Hippocampal formation (tissue), 2 donors: ENCODE data around the gene ETS1.

ENCODE experiments used
- DNase-seq, 2 donors: peaks; one replicate each; lab custom pipeline; 2025; lab: John Stamatoyannopoulos, UW

Gene ETS1

DNA sequence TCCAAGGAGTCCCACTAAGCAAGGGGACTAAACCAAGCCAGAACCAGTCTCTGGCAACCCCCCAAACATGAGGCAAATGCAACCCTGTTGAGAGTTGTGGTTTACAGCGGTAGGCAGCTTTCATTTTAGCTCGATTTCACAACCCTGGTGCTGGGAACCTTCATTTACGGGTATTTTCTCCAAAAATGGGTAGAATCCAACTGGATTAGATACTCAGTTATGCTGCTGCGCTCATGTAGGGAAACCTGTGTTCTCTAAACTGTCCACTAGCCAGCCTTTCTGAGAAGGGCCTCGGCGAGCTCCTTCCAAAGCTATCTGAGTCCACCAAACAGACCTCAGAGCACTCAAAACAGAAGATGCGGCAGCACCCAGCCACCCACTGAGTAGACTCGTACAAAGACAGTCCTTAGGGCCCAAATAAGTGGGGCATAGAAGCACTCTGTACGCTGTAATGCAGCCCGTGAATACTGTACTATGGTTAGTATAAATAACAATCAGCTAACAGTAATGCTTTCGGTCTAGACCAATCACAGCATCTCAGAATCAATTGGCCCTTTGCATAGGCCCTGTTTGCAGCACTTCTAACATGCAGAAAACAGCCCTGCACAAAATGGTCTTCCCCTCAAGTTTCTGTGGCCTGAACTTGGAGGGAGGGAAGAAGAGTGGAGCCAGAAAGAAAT, 104.7 kb downstream of the ETS1 start:
- DNase-seq = no peak

DNA sequence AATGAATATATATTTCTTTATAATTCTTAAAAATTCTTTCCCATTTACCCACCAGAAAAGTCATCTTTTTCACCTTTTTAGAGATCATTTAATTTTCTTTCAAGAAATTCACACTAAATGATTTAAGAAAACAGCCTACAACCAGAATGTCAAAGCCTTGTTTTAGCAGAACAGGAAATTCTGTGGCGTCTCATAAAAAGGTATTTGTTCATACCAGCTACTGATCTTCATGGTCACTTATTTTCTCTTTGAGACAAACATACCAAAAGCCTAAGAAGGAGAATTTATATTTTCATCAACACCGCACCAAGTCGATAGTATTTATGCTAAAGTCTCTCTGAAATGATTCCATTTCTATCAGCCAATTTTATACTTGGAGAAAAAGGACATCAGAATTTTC, 105.3 kb downstream of the ETS1 start:
- DNase-seq = no peak

DNA sequence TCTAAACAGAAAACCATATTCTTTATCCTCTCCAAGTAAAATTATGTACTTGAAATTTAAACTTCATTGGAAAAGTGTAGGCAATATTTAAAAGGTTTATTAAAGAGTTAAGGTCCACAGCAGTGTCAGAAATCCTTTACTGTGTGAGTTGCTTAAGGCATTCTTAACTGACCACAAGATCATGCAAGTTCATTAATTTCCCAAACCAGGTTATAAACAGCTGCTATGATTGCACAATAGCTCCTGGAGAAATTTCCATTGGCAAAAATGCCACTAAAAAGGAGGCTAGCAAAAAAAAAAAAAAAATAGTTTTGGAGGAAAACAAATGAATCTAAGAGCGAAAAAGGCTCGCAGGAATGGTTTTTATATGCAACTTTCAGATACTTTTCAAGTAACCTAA, 106.2 kb downstream of the ETS1 start:
- DNase-seq = no peak

DNA sequence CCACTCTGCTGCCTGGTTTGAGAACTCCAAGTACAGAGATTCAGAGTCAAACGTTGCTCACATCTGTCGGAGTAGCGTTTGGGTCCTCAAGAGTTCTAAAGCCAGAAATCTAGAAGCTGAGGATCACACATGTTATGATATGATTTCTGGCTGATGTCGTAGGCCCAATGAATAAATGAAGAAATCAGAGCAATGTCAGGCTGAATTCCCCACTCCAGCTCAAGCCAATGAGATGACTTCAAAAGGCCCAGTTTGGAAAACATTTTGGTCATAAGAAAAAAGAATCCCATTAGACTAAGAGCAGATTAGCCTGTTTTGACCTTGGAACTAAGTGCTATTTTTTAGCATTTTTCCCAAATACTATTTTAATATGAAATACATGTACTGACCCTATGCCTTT, 106.7 kb downstream of the ETS1 start:
- DNase-seq = no peak

DNA sequence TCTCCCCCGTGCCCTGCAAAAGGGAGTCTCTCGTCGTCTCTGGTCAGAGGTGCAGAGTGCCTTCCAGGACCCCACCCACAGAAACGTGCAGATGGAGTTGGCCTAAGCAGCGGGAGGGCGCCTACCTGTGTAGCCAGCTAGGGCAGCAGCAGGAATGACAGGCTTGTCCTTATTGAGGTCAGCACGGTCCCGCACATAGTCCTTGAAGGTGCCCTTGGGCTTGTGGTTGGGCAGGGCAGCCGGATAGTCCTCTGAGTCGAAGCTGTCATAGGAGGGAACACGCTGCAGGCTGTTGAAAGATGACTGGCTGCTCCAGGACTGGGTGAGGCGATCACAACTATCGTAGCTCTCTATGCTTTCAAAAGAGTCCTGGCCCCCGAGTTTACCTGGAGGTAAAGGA, 107.3 kb downstream of the ETS1 start:
- no peak for DNase-seq

DNA sequence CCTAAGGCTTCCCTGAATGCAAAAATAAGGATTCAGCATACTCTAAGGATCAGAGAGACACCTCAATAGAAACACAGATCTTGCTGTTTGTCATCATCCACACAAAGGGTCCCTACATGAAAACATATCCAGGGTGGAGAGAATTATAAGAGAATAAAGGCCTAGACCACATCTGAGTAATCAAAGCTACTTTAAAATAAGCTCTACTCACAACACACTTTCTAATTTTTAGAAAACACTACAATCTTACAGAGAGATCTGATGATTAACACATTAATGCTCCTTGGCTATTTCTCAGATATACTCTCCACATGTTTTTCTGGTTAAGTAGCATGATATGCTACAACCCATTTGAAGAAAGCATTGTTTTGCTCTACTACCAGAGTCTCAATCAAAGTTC, 108.2 kb downstream of the ETS1 start:
- DNase-seq = no peak

DNA sequence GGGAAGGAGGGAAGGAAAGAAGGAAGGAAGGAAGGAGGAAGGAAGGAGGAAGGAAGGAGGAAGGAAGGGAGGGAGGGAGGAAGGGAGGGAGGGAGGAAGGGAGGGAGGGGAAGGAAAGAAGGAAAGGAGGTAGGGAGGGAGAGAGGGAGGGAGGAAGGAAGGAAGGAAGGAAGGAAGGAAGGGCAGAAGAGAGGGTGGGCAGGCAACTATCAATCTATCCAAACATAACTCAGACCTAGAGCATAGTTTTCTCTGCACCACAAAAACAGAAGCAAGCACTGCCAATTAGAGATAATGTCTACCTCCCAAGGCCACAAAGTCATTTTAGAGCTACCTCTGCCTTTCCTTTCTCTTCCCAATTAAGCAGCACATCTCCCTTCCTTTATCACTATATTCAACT, 109.1 kb downstream of the ETS1 start:
- DNase-seq = no peak

DNA sequence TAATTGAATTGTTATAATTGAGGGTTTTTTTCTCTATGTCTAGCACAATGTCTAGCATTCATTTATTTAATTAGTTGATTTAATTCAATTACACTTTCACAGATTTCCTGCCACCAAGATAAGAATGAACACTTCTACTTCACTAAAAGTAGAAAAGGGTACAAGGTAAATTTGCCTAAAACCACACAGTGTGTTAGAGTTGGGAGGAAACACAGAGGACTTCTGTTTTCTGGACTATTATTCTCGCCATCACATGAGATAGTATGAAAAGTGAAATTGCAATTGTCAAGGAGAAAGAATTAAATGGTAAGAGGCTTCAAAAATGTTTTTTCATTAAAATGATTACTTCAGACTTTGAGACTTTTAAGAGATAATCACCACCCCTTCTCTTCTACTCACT, 109.5 kb downstream of the ETS1 start:
- DNase-seq = no peak

DNA sequence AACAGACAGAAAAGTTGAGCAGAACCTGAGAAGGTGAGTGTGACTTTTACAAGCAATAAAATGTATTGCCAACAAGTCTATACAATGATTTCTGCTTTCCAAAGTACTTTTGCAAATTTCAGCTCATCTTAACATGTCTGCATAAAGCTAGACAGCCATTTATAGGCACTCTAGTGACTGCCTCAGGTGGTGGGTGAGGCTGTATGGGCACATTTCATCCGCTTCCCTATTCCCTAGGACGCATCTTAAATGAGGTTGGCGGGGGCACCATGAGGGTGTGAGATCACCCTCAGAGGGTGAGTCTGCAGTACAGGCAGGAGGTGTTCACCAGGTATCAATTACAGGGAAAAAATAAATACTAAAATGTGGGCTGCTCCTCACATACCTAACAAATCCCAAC, 110.1 kb downstream of the ETS1 start:
- no peak for DNase-seq

DNA sequence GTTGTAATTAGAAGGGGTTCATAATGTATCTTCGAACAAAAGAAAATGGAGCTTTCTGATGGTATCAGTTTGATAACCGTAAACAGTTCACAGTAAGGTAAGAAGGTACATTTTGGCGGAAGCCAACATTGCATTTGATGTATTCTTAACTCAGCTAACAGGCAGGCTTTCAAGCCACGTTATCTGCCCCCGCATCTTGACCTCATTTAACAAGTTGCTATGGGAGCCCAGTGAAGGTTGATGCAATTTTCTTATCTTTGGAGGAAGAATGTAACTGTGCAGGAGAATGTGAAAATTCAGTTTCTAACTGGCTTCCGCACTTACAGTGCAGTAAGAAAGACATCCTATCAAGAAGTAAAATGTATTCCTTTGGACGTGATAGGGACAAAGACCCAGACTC, 110.6 kb downstream of the ETS1 start:
- DNase-seq = no peak

DNA sequence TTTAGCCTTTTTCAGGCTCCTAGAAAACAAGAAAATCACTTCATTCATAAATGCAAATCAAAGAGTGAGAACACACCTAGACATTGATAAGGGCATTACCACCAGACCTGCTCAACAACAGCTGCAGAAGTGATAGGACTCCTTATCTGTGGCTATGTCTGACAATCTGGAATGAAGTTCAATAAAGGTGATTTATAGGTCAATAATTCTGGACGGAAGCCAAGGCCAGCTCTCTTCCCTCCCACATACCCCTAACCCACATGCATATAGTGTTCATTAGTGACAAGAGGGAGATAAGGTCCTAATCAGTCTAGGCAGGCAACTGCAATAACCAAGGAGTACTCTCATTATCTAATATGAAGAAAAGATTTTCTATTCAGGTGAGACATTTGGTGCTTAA, 111.3 kb downstream of the ETS1 start:
- DNase-seq = no peak

DNA sequence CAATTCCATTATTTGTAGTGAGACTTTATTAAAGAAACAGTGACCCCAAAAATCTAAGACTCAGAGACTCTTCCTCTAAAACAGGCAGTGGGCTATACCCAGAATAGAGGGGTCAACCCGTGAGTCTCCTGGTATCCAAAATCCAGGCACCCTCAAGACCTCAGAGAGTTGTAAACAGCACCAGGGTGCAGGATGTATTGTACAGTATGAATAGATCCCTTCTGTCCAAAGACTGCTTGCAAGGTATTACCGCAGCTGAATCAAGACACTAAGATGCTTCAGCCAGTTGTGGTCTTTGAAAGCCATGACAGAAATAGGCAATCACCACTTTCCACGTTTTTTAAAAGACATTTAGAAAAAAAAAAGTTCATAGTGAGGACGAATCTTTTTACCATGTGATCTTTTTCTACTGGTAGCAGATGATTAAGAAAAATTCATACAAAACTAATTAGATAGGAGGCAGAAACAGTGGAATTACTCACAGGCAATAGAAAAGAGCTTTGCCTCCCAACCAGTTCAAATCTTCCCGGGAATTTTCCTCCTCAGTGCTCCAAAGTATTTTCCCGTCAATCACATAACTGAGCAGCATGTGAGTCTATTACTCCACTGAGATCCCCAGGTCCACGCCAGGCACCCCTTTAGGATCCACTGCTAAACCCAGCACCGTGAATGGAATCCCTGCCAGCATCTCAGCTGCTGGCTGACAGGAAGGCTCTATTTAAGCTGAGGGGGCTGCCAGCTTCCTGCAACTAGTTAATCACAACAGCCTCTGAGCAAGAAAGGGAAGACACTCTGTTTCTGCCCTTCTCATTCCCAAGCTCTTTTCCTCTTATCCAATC, 113.1 kb downstream of the ETS1 start:
- no peak for DNase-seq

DNA sequence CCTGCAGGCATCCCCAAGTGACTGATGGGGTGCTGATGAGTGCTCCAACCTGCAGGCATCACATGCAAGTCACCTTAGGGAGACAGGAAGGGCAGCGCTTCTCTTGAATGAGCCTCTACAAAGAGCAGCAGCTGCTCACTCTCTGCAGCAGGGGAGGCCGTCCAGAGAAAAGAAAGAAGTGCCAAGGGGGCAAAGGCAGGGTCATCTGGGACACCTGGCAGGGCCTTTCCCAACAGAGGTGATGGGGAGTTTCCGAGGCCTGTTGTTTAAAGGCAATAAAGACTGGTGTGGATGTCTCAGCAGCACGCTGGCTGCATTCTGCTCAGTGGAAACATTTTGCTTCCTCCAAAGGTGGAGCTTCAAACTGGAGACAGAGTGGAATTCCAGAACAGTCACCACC, 113.7 kb downstream of the ETS1 start:
- DNase-seq = no peak

DNA sequence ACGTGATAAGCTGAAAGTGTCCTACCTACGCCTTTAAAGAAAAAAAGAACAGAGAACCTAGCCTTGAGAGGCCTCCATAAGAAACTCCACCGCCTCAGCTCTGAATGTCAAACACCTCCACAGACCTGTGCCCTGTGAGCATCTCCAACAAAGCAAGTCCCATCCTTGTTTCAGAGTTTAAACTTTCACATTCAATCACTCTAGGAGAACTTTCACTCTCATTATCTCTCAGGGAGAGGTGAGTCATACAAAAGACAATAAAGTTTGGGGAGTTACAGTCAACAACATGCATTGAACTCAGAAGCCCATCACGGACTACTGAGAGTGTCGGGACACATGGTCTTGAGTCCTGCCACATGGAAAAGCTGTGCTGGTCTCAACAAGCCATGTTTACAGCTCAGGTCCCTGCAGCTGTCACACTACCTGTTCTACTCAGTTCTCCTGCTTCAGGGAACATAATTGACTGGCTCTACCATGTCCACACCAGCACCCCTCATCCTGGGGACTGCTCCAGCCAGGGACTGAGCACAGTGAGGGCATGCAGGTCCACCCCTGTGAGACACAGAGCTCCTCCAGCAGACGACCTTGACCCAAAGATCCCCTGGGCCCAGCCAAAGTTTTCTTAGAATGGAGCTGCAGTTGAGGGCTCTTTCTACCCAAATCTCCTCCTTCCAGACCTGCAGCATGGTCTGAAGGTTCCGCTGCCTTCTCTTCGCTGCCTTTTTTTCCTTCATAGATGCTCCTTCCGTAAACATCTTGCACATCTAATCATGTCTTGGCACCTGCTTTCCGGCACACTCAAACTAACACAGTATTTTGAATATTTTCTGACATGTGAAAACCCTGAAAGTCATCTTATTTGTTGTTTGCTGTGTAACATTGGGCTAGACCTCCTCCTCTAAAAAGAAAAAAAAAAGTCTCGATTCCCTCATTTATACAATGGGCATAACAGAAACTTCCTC, 114.9 kb downstream of the ETS1 start:
- no peak for DNase-seq

DNA sequence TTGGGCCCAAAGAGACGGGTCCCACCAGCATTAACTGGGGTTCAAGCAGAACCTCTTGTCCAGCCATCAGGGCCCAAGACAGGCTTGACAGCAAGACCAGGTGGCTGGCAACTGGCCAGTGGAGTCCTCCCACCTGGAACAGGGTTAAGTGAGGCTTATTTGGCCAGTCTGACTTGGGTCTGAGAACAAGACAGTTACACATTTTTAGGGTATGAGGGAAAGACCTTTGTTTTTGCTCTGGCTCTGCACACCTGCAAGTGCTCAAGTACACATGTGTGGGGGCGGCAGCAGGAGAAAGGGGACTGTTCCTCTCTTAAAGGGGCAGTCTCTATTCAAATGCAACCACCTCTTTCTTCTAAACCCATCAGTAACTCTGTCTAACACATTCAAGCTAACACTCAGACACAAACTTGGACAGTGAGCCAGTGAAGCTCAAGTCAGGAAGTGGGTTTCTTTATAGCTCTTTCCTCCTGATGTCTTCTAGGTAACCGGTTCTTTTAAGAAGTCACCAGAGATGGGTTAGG, 116.2 kb downstream of the ETS1 start:
- no peak for DNase-seq

DNA sequence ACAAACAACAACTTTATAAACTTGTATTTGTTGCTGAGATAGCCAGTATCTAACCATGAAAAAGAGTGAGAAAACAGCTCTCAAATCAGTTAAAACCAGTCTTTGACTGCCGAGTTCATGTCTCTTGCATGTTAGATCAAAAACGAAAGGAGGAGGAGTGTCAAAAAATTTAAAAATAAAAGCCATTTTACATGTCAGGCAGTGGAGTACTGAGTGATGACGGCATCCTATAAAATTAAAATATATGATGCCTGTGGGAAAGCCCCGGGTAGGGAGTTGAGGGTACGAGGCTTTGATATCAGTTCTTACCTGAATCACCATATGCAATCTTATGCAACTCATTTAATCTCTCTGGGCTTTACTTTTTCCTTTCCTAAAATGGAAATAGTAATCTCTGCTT, 117.3 kb downstream of the ETS1 start:
- DNase-seq = no peak

DNA sequence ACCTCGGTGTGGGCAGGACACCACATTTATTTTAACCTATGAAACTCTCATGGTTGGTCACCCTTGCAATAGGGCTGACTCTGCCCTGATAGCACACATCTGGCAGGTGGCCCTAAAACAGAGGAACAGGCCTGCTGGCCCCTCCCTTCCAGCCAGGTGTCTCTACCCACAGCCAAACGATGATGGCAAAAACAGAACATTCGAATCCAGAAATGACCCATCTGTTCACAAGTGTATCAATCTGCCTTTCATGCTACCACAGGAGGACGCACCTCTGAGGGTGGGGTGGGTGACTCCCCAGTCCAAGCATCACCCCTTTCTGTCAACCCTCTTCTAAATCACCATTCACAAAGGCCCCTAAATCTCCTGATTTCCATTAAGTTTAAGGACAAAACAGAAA, 118.1 kb downstream of the ETS1 start:
- DNase-seq = no peak

DNA sequence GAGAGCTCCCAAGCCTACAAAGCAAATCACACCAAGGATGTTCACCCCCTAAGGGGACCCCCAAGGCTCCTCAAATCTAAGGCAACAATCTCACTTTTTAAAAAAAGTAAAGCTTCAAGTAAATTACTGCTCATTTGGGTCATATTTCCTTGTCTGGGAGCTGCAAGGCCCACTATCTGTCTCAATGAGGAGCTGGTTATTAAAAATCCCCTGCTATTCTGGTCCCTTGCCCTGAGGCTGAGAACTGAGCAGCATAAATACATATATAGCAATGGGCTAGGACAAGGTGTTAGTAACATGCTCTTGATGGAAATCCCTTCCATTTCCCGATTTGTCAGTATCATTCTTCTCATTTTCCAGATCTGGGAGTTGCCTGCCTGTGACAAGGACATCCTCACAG, 119.2 kb downstream of the ETS1 start:
- no peak for DNase-seq

DNA sequence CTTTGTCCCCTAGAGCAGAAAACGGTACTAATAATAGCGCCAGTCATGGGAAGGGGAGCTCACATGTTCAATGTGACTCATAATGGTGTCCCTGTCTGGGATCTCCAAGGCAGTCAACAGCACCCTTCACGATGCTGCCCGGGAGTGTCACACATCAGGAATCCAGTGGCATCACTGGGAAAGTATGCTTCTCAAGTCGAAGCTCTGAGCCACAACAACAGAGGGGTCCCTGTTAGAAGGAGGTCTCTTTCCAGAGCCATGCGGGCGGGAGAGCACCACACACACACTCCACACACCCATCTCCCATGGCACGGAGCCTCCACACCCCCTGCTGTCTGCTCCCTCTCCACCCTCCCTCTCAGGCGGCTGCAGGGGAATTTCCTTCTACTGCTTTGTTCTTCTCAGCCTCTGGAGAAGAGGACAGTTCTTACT, 119.7 kb downstream of the ETS1 start:
- no peak for DNase-seq

DNA sequence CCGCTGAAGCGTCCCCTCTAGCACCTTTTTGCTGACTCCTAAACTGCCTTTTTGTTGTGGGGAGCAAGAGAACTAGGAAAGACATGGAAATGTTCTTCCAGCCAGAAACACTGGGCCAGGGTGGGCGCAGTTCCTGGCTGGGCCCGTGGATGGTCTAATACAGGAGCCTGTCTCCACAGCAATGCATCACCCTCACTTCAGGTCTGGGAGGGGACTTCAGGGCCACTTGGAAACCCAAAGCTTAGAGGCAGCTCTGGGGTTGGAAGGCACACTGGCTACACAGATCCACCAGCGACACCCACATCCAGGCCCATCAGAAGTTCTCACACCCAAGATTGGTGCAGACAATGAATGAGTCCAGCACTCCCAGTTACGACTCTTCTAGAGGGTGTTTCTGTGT, 120.3 kb downstream of the ETS1 start:
- DNase-seq = no peak

DNA sequence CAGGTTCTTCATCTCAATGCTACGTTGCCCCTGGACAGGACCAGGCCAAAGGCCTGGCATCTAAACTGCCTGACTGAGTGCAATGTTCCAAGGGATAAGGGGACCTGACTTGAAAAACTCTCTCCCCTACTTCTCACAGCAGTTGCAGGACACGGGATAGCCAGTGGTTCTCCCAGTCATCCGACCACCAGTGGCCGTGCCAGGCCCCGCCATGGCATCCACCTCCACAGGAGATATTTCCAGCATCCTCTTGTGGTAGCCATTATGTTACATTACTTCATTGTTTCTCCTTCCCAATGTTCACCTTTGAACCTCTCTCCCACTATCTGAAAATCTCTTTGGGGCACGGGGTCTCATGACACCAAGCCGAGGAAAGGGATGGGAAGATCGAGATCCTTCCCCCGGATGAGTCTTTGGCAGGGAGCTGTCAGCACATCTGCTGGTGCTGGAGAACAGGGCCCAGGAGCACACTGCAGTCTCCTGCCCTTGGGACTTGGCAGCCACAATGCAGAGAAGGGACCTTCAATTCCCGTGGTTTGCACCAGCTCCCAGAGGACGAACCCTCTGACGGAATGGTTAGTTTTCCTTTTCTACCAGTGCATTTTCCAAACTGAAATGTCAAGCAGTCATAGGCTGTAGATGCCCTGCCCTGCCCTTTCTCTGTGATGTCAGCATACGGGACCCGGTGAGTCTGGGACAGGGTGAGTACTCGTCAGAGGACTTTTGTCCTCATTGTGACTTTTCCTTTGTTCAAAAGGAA, 121.2 kb downstream of the ETS1 start:
- no peak for DNase-seq

DNA sequence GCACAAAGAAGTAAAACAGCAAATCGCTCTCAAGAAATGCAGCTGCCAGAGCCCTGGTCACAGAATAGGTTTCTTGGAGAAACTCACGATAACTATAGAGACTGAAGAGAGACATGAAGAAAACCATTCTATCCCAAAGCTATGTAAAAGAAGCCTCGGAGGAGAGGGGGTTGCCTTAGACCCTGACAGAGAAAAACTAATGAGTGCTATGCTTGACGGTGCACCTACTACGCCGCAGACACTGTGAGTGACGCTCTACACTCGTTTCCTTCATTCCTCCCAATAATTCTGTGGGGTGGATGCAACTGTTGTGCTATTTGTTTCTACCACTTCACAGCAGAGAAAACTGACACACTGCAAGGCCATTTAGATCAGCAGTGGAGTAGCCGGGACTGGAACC, 121.8 kb downstream of the ETS1 start:
- DNase-seq = no peak
